Breast epithelium (tissue), 4 donors: ENCODE measurements around the gene REXO1. TPM values are rescaled to one million over a fixed set of nuclear protein-coding genes. Genes with fewer than 3 reads are reported as not detected.
A peak's percentile ranks its signal among the peaks of the same experiment; 100 is the strongest.

ENCODE experiments used
- DNase-seq, 2 donors: peaks; one replicate each; pipeline ENCODE4 v3.0.0-alpha.2; 2019; ENCODE audit warnings: low spot score in 2 of 2
- H3K27ac ChIP-seq, 2 donors: fragments of 200-600 bp; sonication (generic) in 1 of 2; one replicate each; pipeline ENCODE4 v1.5.1; 2016 to 2019; ENCODE audit warnings: mild to moderate bottlenecking in 1 of 2
- H3K27me3 ChIP-seq, 2 donors: fragments of 200-600 bp; sonication (generic) in 1 of 2; one replicate each; pipeline versions ENCODE4 v1.5.1 to v1.6.0; 2017 to 2019; ENCODE audit warnings: control low read depth in 1 of 2, mild to moderate bottlenecking in 1 of 2
- H3K36me3 ChIP-seq: fragments of 200-600 bp; one replicate; pipeline ENCODE4 v1.5.1; 2019
- H3K4me1 ChIP-seq, 2 donors: fragments of 200-600 bp; sonication (generic); one replicate each; pipeline ENCODE4 v1.5.1; 2016 to 2019; ENCODE audit warnings: control low read depth in 1 of 2
- H3K4me3 ChIP-seq, 3 donors: fragments of 200-600 bp; sonication (generic); 1 replicate in 2 of 3; 2 replicates in 1 of 3; pipeline ENCODE4 v1.5.1; 2016 to 2019; ENCODE audit warnings: mild to moderate bottlenecking in 3 of 3, moderate library complexity in 2 of 3
- H3K9me3 ChIP-seq, 2 donors: fragments of 200-600 bp; sonication (generic) in 1 of 2; one replicate each; pipeline ENCODE4 v1.5.1; 2016 to 2019; ENCODE audit warnings: control low read depth in 1 of 2
- CTCF ChIP-seq, 3 donors: fragments of 450-650 bp; IDR thresholded peaks; one replicate each; pipeline ENCODE4 v1.5.1; 2016 to 2017; ENCODE audit warnings: antibody characterized with exemption in 3 of 3, mild to moderate bottlenecking in 3 of 3, moderate library complexity in 3 of 3
- POLR2A ChIP-seq: fragments of 450-650 bp; IDR thresholded peaks from one replicate; pipeline ENCODE4 v1.6.1; 2016; ENCODE audit warnings: antibody characterized with exemption, mild to moderate bottlenecking, moderate library complexity
- POLR2AphosphoS5 ChIP-seq, 3 donors: sonication (generic); formaldehyde crosslinking; IDR thresholded peaks; one replicate each; pipeline ENCODE4 v1.6.1; 2017; ENCODE audit warnings: antibody characterized with exemption in 3 of 3
- intact Hi-C: fragments of 100-400 bp; cut with DNase I; formaldehyde crosslinking; loops from one replicate; pipeline ENCODE4 v1.15.1; 2023; ENCODE audit warnings: low total_unique reads
- total RNA-seq, 3 donors: library from RNA; depleted of rRNA; stranded (reverse); fragments of >200 nt; gene quantifications; one replicate each; pipeline ENCODE4 v1.1.0, GENCODE V29; 2016

REXO1 gene
- total RNA-seq, 3 donors from 2014 or later = 10.4 to 25.2 (median 19.7) TPM

- H3K27ac ChIP-seq = peak overlapping the region; percentile 42 to 71
- H3K4me3 ChIP-seq = peak overlapping the region in 1 of 3 donors; percentile 46
- H3K9me3 ChIP-seq = no peaks in the 10 kb centered on the region
- peaks cover 38 to 50% of the 10 kb centered on the region in 2 donors for H3K4me1 ChIP-seq
- TF ChIP-seq POLR2AphosphoS5 (IDR thresholded peaks at IDR 0.05) (no peak), CTCF (IDR thresholded peaks at IDR 0.05) (no peak), POLR2A (no peak)
- intact Hi-C loops = no loop called here
- no peaks in the 10 kb centered on the region for H3K27me3 ChIP-seq
- no peaks in the 10 kb centered on the region for H3K36me3 ChIP-seq
- DNase-seq = no peak
These were observed 4.5 kb downstream of the REXO1 start for GRCh38 chr19:1843646-1844394.

- Histone ChIP-seq H3K9me3 (no peaks in the 10 kb centered on the region), H3K4me3 (peak overlapping the region in 1 of 3 donors; percentile 46), H3K36me3 (no peaks in the 10 kb centered on the region), H3K27ac (peak overlapping the region; percentile 61 to 71), H3K4me1 (peaks cover 38 to 50% of the 10 kb centered on the region in 2 donors), H3K27me3 (no peaks in the 10 kb centered on the region)
- TF ChIP-seq CTCF (IDR thresholded peaks at IDR 0.05) (no peak), POLR2A (no peak)
- DNase-seq = no peak
- intact Hi-C loops = no loop called here
These were observed 5.2 kb downstream of the REXO1 start for GRCh38 chr19:1843116-1843515.

- Histone ChIP-seq H3K36me3 (no peaks in the 10 kb centered on the region), H3K27me3 (no peaks in the 10 kb centered on the region), H3K4me3 (peak overlapping the region in 1 of 3 donors; percentile 54), H3K9me3 (no peaks in the 10 kb centered on the region), H3K27ac (peak overlapping the region; percentile 33 to 77), H3K4me1 (peaks cover 30 to 40% of the 10 kb centered on the region in 2 donors)
- no peak for DNase-seq
- intact Hi-C loops = no loop called here
- no peak for TF ChIP-seq CTCF (IDR thresholded peaks at IDR 0.05)
- TF ChIP-seq POLR2A = no peak
- TF ChIP-seq POLR2AphosphoS5 (IDR thresholded peaks at IDR 0.05) = no peak
These were observed 6.9 kb downstream of the REXO1 start for GRCh38 chr19:1841209-1841924.

DNA sequence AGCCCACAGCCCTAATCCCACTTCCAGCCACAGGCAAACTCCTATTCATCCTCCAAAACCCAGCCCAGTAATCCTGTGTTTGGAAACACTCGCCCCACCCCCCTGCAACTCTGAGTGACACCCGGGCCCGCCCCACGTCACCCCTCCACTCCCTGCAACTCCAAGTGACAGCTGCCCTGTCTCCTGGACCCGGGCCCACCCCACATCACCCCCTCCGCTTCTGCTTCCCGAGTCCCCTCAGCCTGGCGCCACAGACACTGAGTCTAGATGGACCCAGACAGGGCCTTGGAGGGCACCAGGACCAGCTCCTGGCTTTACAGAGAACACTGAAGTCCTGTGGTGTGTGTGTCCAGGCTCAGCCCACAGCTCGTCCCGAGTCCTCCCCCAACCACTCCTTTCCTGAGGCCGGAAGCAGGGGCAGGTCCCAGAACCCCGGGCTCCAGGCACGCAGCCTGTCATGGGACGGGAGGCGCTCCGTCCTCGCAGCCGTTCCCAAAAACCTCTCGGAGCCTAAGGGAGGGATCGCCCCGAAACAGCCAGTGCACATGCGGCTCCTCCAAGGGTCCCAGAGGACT lies 7.7 kb downstream of the REXO1 start:
- no peak for DNase-seq
- peaks cover 29 to 33% of the 10 kb centered on the region in 2 donors for H3K4me1 ChIP-seq
- peak overlapping the region in 1 of 3 donors; percentile 54 for H3K4me3 ChIP-seq
- TF ChIP-seq CTCF (IDR thresholded peaks at IDR 0.05) = no peak
- TF ChIP-seq POLR2A = no peak
- TF ChIP-seq POLR2AphosphoS5 (IDR thresholded peaks at IDR 0.05) = no peak
- no peaks in the 10 kb centered on the region for H3K36me3 ChIP-seq
- H3K27ac ChIP-seq = peak overlapping the region in 1 of 2 donors; percentile 77
- intact Hi-C loops = no loop called here
- H3K9me3 ChIP-seq = no peaks in the 10 kb centered on the region
- no peaks in the 10 kb centered on the region for H3K27me3 ChIP-seq
